ENCODE results near the gene MSI2. TPM values are rescaled to one million over a fixed set of nuclear protein-coding genes. Genes with fewer than 3 reads are reported as not detected.

Gene MSI2
- total and polyA plus RNA-seq, 9 of the 15 experiments (the other 6 are each of a cell fraction or from before 2014, with no cell fraction given) = 4.6 to 61.8 (median 42.4) TPM

DNA sequence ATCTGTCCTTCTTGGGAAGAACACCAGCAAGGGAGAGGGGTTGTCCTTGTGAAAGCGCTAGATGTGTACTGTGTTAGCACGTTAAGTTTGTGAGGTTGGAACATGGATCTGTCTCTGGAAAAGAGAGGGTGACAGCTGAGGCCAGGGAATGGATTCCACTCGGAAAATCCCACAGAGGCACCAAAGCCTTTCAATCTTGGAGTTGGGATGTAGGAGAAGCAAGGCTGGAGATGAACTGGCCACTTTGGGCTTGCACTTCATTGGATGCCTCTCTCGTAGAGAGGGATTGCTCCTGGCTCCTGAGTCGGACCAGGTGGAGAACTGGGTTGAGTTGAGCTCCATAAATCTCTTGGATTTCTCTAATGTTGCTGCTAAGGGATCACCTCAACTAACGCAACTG lies 421.5 kb downstream of the MSI2 start:
- no peak overlapping the region for H3K4me3 ChIP-seq
- peaks cover 5% of the 10 kb centered on the region; the same call in 1 of the 3 replicates for H3K36me3 ChIP-seq (ENCODE audit: control insufficient read depth, insufficient read depth, low read length)
- no peaks in the 10 kb centered on the region; the same call in 1 of the 2 replicates for H4K20me1 ChIP-seq (replicated peaks; ENCODE audit: control insufficient read depth, insufficient read depth, low read length)
- H3K79me2 ChIP-seq (ENCODE audit: control insufficient read depth, insufficient read depth, low read length) = no peaks in the 10 kb centered on the region
- H2AFZ ChIP-seq (ENCODE audit: low read depth, low read length) = no peak overlapping the region
- ChIA-PET CTCF (ENCODE audit: low intra/inter-chr PET ratio) (interaction anchor here (0.7 kb wide), 1 partner anchor 434 kb away, joined by 3 read pairs; no protein-coding TSS in a partner anchor), POLR2A (no interaction called here)
- ATAC-seq = no peak
- H3K9me1 ChIP-seq (ENCODE audit: control insufficient read depth, insufficient read depth, low read length) = no peaks in the 10 kb centered on the region
- no peak overlapping the region for H3K27ac ChIP-seq (ENCODE audit: extremely low read depth, low read depth, low read length)
- no peak for DNase-seq (ENCODE audit: extremely low read depth in 1 of 4, low spot score in 3 of 4)
- no peaks in the 10 kb centered on the region for H3K9me3 ChIP-seq (replicated peaks; ENCODE audit: control insufficient read depth, insufficient read depth, low read depth, low read length)
- in situ Hi-C loops (cut with MboI) = no loop called here
- H3K27me3 ChIP-seq (ENCODE audit: control insufficient read depth in 2 of 2, insufficient read depth in 2 of 2, low read length in 2 of 2) = no peaks in the 10 kb centered on the region
- 62% methylated on average over 6 of the region's 6 CpGs for WGBS (ENCODE audit: insufficient coverage, low coverage, missing lambda C conversion rate)
- no peak for TF ChIP-seq PCBP2 (IDR thresholded peaks at IDR 0.05; ENCODE audit: low read depth, low read length, poor library complexity, severe bottlenecking)
- TF ChIP-seq HNRNPLL (IDR thresholded peaks at IDR 0.05; ENCODE audit: low read depth, low read length, poor library complexity, severe bottlenecking) = no peak
- TF ChIP-seq, protein P1, sequence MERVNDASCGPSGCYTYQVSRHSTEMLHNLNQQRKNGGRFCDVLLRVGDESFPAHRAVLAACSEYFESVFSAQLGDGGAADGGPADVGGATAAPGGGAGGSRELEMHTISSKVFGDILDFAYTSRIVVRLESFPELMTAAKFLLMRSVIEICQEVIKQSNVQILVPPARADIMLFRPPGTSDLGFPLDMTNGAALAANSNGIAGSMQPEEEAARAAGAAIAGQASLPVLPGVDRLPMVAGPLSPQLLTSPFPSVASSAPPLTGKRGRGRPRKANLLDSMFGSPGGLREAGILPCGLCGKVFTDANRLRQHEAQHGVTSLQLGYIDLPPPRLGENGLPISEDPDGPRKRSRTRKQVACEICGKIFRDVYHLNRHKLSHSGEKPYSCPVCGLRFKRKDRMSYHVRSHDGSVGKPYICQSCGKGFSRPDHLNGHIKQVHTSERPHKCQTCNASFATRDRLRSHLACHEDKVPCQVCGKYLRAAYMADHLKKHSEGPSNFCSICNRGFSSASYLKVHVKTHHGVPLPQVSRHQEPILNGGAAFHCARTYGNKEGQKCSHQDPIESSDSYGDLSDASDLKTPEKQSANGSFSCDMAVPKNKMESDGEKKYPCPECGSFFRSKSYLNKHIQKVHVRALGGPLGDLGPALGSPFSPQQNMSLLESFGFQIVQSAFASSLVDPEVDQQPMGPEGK (CRISPR knock-in tag; IDR thresholded peaks at IDR 0.05; ENCODE audit: borderline replicate concordance) = no peak
- TF ChIP-seq STAG1 (CRISPR knock-in tag; IDR thresholded peaks at IDR 0.05; ENCODE audit: borderline replicate concordance) = no peak
- TF ChIP-seq, protein P2, sequence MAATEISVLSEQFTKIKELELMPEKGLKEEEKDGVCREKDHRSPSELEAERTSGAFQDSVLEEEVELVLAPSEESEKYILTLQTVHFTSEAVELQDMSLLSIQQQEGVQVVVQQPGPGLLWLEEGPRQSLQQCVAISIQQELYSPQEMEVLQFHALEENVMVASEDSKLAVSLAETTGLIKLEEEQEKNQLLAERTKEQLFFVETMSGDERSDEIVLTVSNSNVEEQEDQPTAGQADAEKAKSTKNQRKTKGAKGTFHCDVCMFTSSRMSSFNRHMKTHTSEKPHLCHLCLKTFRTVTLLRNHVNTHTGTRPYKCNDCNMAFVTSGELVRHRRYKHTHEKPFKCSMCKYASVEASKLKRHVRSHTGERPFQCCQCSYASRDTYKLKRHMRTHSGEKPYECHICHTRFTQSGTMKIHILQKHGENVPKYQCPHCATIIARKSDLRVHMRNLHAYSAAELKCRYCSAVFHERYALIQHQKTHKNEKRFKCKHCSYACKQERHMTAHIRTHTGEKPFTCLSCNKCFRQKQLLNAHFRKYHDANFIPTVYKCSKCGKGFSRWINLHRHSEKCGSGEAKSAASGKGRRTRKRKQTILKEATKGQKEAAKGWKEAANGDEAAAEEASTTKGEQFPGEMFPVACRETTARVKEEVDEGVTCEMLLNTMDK (IDR thresholded peaks at IDR 0.05; ENCODE audit: borderline replicate concordance, insufficient read depth, low read depth, low read length, poor library complexity, severe bottlenecking) = no peak
- TF ChIP-seq ZNF174 (CRISPR knock-in tag; IDR thresholded peaks at IDR 0.05) = no peak
- TF ChIP-seq TGIF2 (CRISPR knock-in tag; IDR thresholded peaks at IDR 0.05) = no peak
- H3K9ac ChIP-seq (ENCODE audit: insufficient read depth in 1 of 2, low read depth in 2 of 2, low read length in 2 of 2) = no peak overlapping the region
- H3K4me2 ChIP-seq (ENCODE audit: insufficient read depth, low read length) = no peak overlapping the region
- no TSS peak for BruUV-seq (replicated peaks)
- H3K4me1 ChIP-seq (replicated peaks in 1 of 2; ENCODE audit: control insufficient read depth in 2 of 2, insufficient read depth in 2 of 2, low read length in 2 of 2) = no peaks in the 10 kb centered on the region
- intact Hi-C loops (cut with micrococcal nuclease) = no loop called here
- FAIRE-seq = no peak

All from K562 (cell line).